C4-2B (cell line): ENCODE measurements around the gene MDK.
A peak's percentile ranks its signal among the peaks of the same experiment; 100 is the strongest.

Experiments
- CTCF ChIP-seq: fragments of 450-650 bp; conservative IDR thresholded peaks from 2 replicates; pipeline ENCODE4 v1.5.1; 2017; ENCODE audit warnings: mild to moderate bottlenecking
- ZFX ChIP-seq: fragments of 450-650 bp; IDR thresholded peaks from 2 replicates; pipeline ENCODE4 v1.6.1; 2017

- peak; percentile 79 for TF ChIP-seq CTCF
- no peak for TF ChIP-seq ZFX
Observed at GRCh38 chr11:46352063-46352841, 29.2 kb upstream of the MDK start.
